Measurements from ENCODE around the gene SMAD2.

SMAD2 gene

GRCh38 chr18:47893939-47894699 lies 36.3 kb downstream of the SMAD2 start:
- H3K9me3 Mint-ChIP-seq, result no peaks in the 10 kb centered on the region
- H3K4me3 Mint-ChIP-seq, result no peak overlapping the region
- peaks cover 60% of the 10 kb centered on the region for H3K36me3 Mint-ChIP-seq (ENCODE audit: low read depth)
- no peak overlapping the region for H3K27ac Mint-ChIP-seq
- H3K4me1 Mint-ChIP-seq (ENCODE audit: low read depth), result peaks cover 60% of the 10 kb centered on the region
- H3K27me3 Mint-ChIP-seq, result no peaks in the 10 kb centered on the region

GRCh38 chr18:47893047-47893446 lies 37.4 kb downstream of the SMAD2 start:
- peaks cover 64% of the 10 kb centered on the region for H3K36me3 Mint-ChIP-seq (ENCODE audit: low read depth)
- H3K4me3 Mint-ChIP-seq, result no peak overlapping the region
- no peak overlapping the region for H3K27ac Mint-ChIP-seq
- H3K9me3 Mint-ChIP-seq, result no peaks in the 10 kb centered on the region
- peaks cover 61% of the 10 kb centered on the region for H3K4me1 Mint-ChIP-seq (ENCODE audit: low read depth)
- no peaks in the 10 kb centered on the region for H3K27me3 Mint-ChIP-seq

- Mint-ChIP-seq H3K4me1 (ENCODE audit: low read depth) (peaks cover 43% of the 10 kb centered on the region), H3K27ac (no peak overlapping the region), H3K36me3 (ENCODE audit: low read depth) (peaks cover 58% of the 10 kb centered on the region), H3K9me3 (no peaks in the 10 kb centered on the region), H3K4me3 (no peak overlapping the region), H3K27me3 (no peaks in the 10 kb centered on the region)
These were observed 42.3 kb downstream of the SMAD2 start for GRCh38 chr18:47888156-47888555.

GRCh38 chr18:47887227-47887626 lies 43.2 kb downstream of the SMAD2 start:
- no peaks in the 10 kb centered on the region for H3K9me3 Mint-ChIP-seq
- H3K36me3 Mint-ChIP-seq (ENCODE audit: low read depth), result peaks cover 65% of the 10 kb centered on the region
- peaks cover 39% of the 10 kb centered on the region for H3K4me1 Mint-ChIP-seq (ENCODE audit: low read depth)

GRCh38 chr18:47883771-47884413 lies 46.6 kb downstream of the SMAD2 start:
- Mint-ChIP-seq H3K4me1 (ENCODE audit: low read depth) (peaks cover 40% of the 10 kb centered on the region), H3K9me3 (peaks cover 3% of the 10 kb centered on the region), H3K27me3 (no peaks in the 10 kb centered on the region), H3K27ac (peak overlapping the region; percentile 72), H3K36me3 (ENCODE audit: low read depth) (peaks cover 85% of the 10 kb centered on the region), H3K4me3 (no peak overlapping the region)

More at GRCh38 chr18:47887227-47887626, 43.2 kb downstream of the SMAD2 start:
- H3K4me3 Mint-ChIP-seq, result no peak overlapping the region
- H3K27me3 Mint-ChIP-seq, result no peaks in the 10 kb centered on the region
- H3K27ac Mint-ChIP-seq, result peak overlapping the region; percentile 21

- H3K9me3 Mint-ChIP-seq, result peaks cover 3% of the 10 kb centered on the region
- peaks cover 78% of the 10 kb centered on the region for H3K36me3 Mint-ChIP-seq (ENCODE audit: low read depth)
- no peaks in the 10 kb centered on the region for H3K27me3 Mint-ChIP-seq
- H3K4me3 Mint-ChIP-seq, result no peak overlapping the region
- peaks cover 32% of the 10 kb centered on the region for H3K4me1 Mint-ChIP-seq (ENCODE audit: low read depth)
- no peak overlapping the region for H3K27ac Mint-ChIP-seq
These were observed 47.8 kb downstream of the SMAD2 start for GRCh38 chr18:47882641-47883040.

GRCh38 chr18:47881752-47882455 lies 48.6 kb downstream of the SMAD2 start:
- Mint-ChIP-seq H3K4me1 (ENCODE audit: low read depth) (peaks cover 27% of the 10 kb centered on the region), H3K4me3 (no peak overlapping the region), H3K27ac (no peak overlapping the region), H3K9me3 (peaks cover 3% of the 10 kb centered on the region), H3K36me3 (ENCODE audit: low read depth) (peaks cover 74% of the 10 kb centered on the region), H3K27me3 (no peaks in the 10 kb centered on the region)

- Mint-ChIP-seq H3K36me3 (ENCODE audit: low read depth) (peaks cover 70% of the 10 kb centered on the region), H3K4me1 (ENCODE audit: low read depth) (peaks cover 30% of the 10 kb centered on the region), H3K27ac (no peak overlapping the region)
These were observed 49.4 kb downstream of the SMAD2 start for GRCh38 chr18:47881042-47881441.

GRCh38 chr18:47877892-47878291 lies 52.6 kb downstream of the SMAD2 start:
- no peaks in the 10 kb centered on the region for H3K27me3 Mint-ChIP-seq
- H3K36me3 Mint-ChIP-seq (ENCODE audit: low read depth), result peaks cover 53% of the 10 kb centered on the region
- peaks cover 3% of the 10 kb centered on the region for H3K9me3 Mint-ChIP-seq
- no peak overlapping the region for H3K27ac Mint-ChIP-seq
- no peak overlapping the region for H3K4me3 Mint-ChIP-seq
- peaks cover 36% of the 10 kb centered on the region for H3K4me1 Mint-ChIP-seq (ENCODE audit: low read depth)

More at GRCh38 chr18:47881042-47881441, 49.4 kb downstream of the SMAD2 start:
- H3K4me3 Mint-ChIP-seq, result no peak overlapping the region
- H3K27me3 Mint-ChIP-seq, result no peaks in the 10 kb centered on the region
- peaks cover 3% of the 10 kb centered on the region for H3K9me3 Mint-ChIP-seq

- Mint-ChIP-seq H3K4me1 (ENCODE audit: low read depth) (peaks cover 38% of the 10 kb centered on the region), H3K36me3 (ENCODE audit: low read depth) (peaks cover 46% of the 10 kb centered on the region), H3K27me3 (no peaks in the 10 kb centered on the region), H3K9me3 (peaks cover 3% of the 10 kb centered on the region), H3K27ac (no peak overlapping the region), H3K4me3 (no peak overlapping the region)
These were observed 53.6 kb downstream of the SMAD2 start for GRCh38 chr18:47876813-47877212.

- Mint-ChIP-seq H3K27ac (no peak overlapping the region), H3K4me1 (ENCODE audit: low read depth) (peaks cover 49% of the 10 kb centered on the region), H3K36me3 (ENCODE audit: low read depth) (peaks cover 29% of the 10 kb centered on the region), H3K9me3 (no peaks in the 10 kb centered on the region), H3K4me3 (no peak overlapping the region), H3K27me3 (no peaks in the 10 kb centered on the region)
These were observed 56.8 kb downstream of the SMAD2 start for GRCh38 chr18:47873625-47874024.

GRCh38 chr18:47872426-47872825 lies 58.0 kb downstream of the SMAD2 start:
- H3K36me3 Mint-ChIP-seq (ENCODE audit: low read depth), result peaks cover 38% of the 10 kb centered on the region
- peaks cover 49% of the 10 kb centered on the region for H3K4me1 Mint-ChIP-seq (ENCODE audit: low read depth)
- H3K27ac Mint-ChIP-seq, result no peak overlapping the region
- no peaks in the 10 kb centered on the region for H3K27me3 Mint-ChIP-seq
- no peaks in the 10 kb centered on the region for H3K9me3 Mint-ChIP-seq
- H3K4me3 Mint-ChIP-seq, result no peak overlapping the region

GRCh38 chr18:47871288-47871687 lies 59.2 kb downstream of the SMAD2 start:
- Mint-ChIP-seq H3K36me3 (ENCODE audit: low read depth) (peaks cover 39% of the 10 kb centered on the region), H3K4me1 (ENCODE audit: low read depth) (peaks cover 47% of the 10 kb centered on the region)

GRCh38 chr18:47870605-47871004 lies 59.9 kb downstream of the SMAD2 start:
- H3K27me3 Mint-ChIP-seq, result no peaks in the 10 kb centered on the region
- H3K4me1 Mint-ChIP-seq (ENCODE audit: low read depth), result peaks cover 47% of the 10 kb centered on the region
- peaks cover 43% of the 10 kb centered on the region for H3K36me3 Mint-ChIP-seq (ENCODE audit: low read depth)
- H3K9me3 Mint-ChIP-seq, result no peaks in the 10 kb centered on the region
- no peak overlapping the region for H3K27ac Mint-ChIP-seq
- H3K4me3 Mint-ChIP-seq, result no peak overlapping the region

More at GRCh38 chr18:47871288-47871687, 59.2 kb downstream of the SMAD2 start:
- H3K27ac Mint-ChIP-seq, result no peak overlapping the region
- no peaks in the 10 kb centered on the region for H3K27me3 Mint-ChIP-seq
- H3K4me3 Mint-ChIP-seq, result no peak overlapping the region
- no peaks in the 10 kb centered on the region for H3K9me3 Mint-ChIP-seq

- Mint-ChIP-seq H3K27me3 (no peaks in the 10 kb centered on the region), H3K27ac (no peak overlapping the region), H3K36me3 (ENCODE audit: low read depth) (peaks cover 61% of the 10 kb centered on the region), H3K4me1 (ENCODE audit: low read depth) (peaks cover 31% of the 10 kb centered on the region), H3K4me3 (no peak overlapping the region), H3K9me3 (no peaks in the 10 kb centered on the region)
These were observed 61.7 kb downstream of the SMAD2 start for GRCh38 chr18:47868744-47869143.
